Neural cell (in vitro differentiated cells): ENCODE measurements around the gene NUCB1. TPM values are rescaled to one million over a fixed set of nuclear protein-coding genes. Genes with fewer than 3 reads are reported as not detected.
"Not testable (repeated sequence)": the region's sequence is repeated elsewhere in the genome, so short reads cannot be mapped to it uniquely, and the experiment has no call there.

Source experiments
- H2AFZ ChIP-seq: fragments of 200-600, 300-800 bp; sonication (generic), shearing (Covaris generic); 2 replicates; pipeline ENCODE4 v1.6.0; 2014; ENCODE audit warnings: low read depth, mild to moderate bottlenecking, antibody characterized with exemption, low read length, moderate library complexity
- H3F3A ChIP-seq: fragments of 200-600 bp; shearing (Covaris generic); 2 replicates; pipeline ENCODE4 v1.6.1; 2016; ENCODE audit warnings: mild to moderate bottlenecking, moderate library complexity, mixed read lengths, antibody characterized with exemption, low read length; ENCODE audit not compliant: insufficient read depth, poor library complexity, severe bottlenecking
- H3K27ac ChIP-seq: fragments of 200-600, 300-800 bp; sonication (generic), shearing (Covaris generic); 2 replicates; pipeline ENCODE4 v1.5.1; 2014; ENCODE audit warnings: mild to moderate bottlenecking, low read length, moderate library complexity
- H3K27me3 ChIP-seq: fragments of 300-800, 200-600 bp; sonication (generic), shearing (Covaris generic); 2 replicates; pipeline ENCODE4 v1.6.0; 2014; ENCODE audit warnings: mild to moderate bottlenecking, low read depth, low read length, moderate library complexity; ENCODE audit not compliant: insufficient read depth
- H3K36me3 ChIP-seq: fragments of 300-800, 200-600 bp; sonication (generic), shearing (Covaris generic); 2 replicates; pipeline ENCODE4 v1.5.1; 2014; ENCODE audit warnings: mild to moderate bottlenecking, antibody characterized with exemption, low read length, moderate library complexity; ENCODE audit not compliant: insufficient read depth
- H3K4me2 ChIP-seq: fragments of 300-800, 200-600 bp; sonication (generic), shearing (Covaris generic); 2 replicates; pipeline ENCODE4 v1.6.0; 2014; ENCODE audit warnings: mild to moderate bottlenecking, low read length
- H3K4me3 ChIP-seq: fragments of 300-800, 200-600 bp; sonication (generic), shearing (Covaris generic); 2 replicates; pipeline ENCODE4 v1.5.1; 2014; ENCODE audit warnings: mild to moderate bottlenecking, low read length, moderate library complexity
- H3K79me2 ChIP-seq: fragments of 200-600 bp; shearing (Covaris generic); replicated peaks from 2 replicates; pipeline ENCODE4 v1.6.0; 2014; ENCODE audit warnings: mild to moderate bottlenecking, low read length, moderate library complexity; ENCODE audit not compliant: insufficient read depth
- H3K9ac ChIP-seq: fragments of 300-800, 200-600 bp; sonication (generic), shearing (Covaris generic); 2 replicates; pipeline ENCODE4 v1.6.1; 2016; ENCODE audit warnings: mild to moderate bottlenecking, low read length, mixed read lengths
- H3K9me2 ChIP-seq: fragments of 200-600 bp; shearing (Covaris generic); 2 replicates; pipeline ENCODE4 v1.6.1; 2016; ENCODE audit warnings: mild to moderate bottlenecking, low read length, mixed read lengths; ENCODE audit not compliant: insufficient read depth
- H3K9me3 ChIP-seq: fragments of 200-600, 300-800 bp; sonication (generic), shearing (Covaris generic); 2 replicates; pipeline ENCODE4 v1.6.1; 2016; ENCODE audit warnings: mild to moderate bottlenecking, mixed run types, low read length, moderate library complexity, mixed read lengths
- H4K20me1 ChIP-seq: fragments of 200-600 bp; shearing (Covaris generic); 2 replicates; pipeline ENCODE4 v1.6.1; 2016; ENCODE audit warnings: mild to moderate bottlenecking, mixed run types; ENCODE audit not compliant: insufficient read depth
- CTCF ChIP-seq: fragments of 450-650 bp; IDR thresholded peaks from 2 replicates; pipeline ENCODE4 v1.5.1; 2014; ENCODE audit warnings: antibody characterized with exemption, mild to moderate bottlenecking, moderate library complexity; ENCODE audit not compliant: poor library complexity, severe bottlenecking
- EP300 ChIP-seq: fragments of 450-650 bp; conservative IDR thresholded peaks from 2 replicates; pipeline ENCODE4 v1.6.1; 2014; ENCODE audit warnings: antibody characterized with exemption, mild to moderate bottlenecking, moderate library complexity; ENCODE audit not compliant: poor library complexity, severe bottlenecking
- EZH2 ChIP-seq: fragments of 200-600, 300-800 bp; shearing (Covaris generic), sonication (generic); IDR thresholded peaks from 2 replicates; pipeline ENCODE4 v1.6.1; 2014; ENCODE audit warnings: antibody characterized with exemption, low read length, borderline replicate concordance, mild to moderate bottlenecking; ENCODE audit not compliant: insufficient read depth, poor library complexity, severe bottlenecking
- MXI1 ChIP-seq: fragments of 450-650 bp; conservative IDR thresholded peaks from 2 replicates; pipeline ENCODE4 v1.6.1; 2014; ENCODE audit warnings: antibody characterized with exemption, mild to moderate bottlenecking; ENCODE audit not compliant: poor library complexity, severe bottlenecking
- POLR2AphosphoS5 ChIP-seq: IDR thresholded peaks from 2 replicates; pipeline ENCODE4 v1.6.1; 2012
- RAD21 ChIP-seq: fragments of 450-650 bp; conservative IDR thresholded peaks from 2 replicates; pipeline ENCODE4 v1.6.1; 2014; ENCODE audit warnings: antibody characterized with exemption, mild to moderate bottlenecking, moderate library complexity
- SMC3 ChIP-seq: fragments of 450-650 bp; conservative IDR thresholded peaks from 2 replicates; pipeline ENCODE4 v1.6.1; 2014; ENCODE audit warnings: antibody characterized with exemption, mild to moderate bottlenecking, moderate library complexity; ENCODE audit not compliant: poor library complexity
- TAF1 ChIP-seq: IDR thresholded peaks from 2 replicates; pipeline ENCODE4 v1.6.1; 2012; ENCODE audit warnings: low read depth
- polyA plus RNA-seq: library from polyadenylated mRNA; depleted of rRNA; stranded (reverse); fragments of >200 nt; gene quantifications from 2 replicates; pipeline ENCODE4 v1.2.3, GENCODE V29; 2014
- TF ChIP-seq, protein P1 (sequence below): IDR thresholded peaks from 2 replicates; pipeline ENCODE4 v1.6.1; 2012; ENCODE audit warnings: borderline replicate concordance

The NUCB1 gene
- polyA plus RNA-seq, 1 donor from 2014 or later: 80.0 TPM

DNA sequence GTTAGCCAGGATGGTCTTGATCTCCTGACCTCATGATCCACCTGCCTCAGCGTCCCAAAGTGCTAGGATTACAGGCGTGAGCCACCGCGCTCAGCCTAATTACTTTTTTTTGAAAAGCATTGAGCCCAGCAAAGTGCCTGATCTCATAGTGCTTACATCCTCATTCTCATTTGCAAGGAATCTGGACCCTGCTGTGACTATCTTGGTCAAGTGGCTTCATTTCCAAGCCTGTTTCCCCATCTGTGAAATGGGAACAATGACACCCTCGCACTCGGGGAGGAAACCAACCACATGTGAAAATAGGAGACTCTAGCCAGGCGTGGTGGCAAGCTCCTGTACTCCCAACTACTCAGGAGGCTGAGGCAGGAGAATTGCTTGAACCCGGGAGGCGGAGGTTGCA is 30.1 kb upstream of the NUCB1 start:
- no peaks in the 10 kb centered on the region for H3K9me2 ChIP-seq
- no peaks in the 10 kb centered on the region for H3K27me3 ChIP-seq
- no peak for TF ChIP-seq EP300
- no peak for TF ChIP-seq EZH2
- TF ChIP-seq, protein P1, sequence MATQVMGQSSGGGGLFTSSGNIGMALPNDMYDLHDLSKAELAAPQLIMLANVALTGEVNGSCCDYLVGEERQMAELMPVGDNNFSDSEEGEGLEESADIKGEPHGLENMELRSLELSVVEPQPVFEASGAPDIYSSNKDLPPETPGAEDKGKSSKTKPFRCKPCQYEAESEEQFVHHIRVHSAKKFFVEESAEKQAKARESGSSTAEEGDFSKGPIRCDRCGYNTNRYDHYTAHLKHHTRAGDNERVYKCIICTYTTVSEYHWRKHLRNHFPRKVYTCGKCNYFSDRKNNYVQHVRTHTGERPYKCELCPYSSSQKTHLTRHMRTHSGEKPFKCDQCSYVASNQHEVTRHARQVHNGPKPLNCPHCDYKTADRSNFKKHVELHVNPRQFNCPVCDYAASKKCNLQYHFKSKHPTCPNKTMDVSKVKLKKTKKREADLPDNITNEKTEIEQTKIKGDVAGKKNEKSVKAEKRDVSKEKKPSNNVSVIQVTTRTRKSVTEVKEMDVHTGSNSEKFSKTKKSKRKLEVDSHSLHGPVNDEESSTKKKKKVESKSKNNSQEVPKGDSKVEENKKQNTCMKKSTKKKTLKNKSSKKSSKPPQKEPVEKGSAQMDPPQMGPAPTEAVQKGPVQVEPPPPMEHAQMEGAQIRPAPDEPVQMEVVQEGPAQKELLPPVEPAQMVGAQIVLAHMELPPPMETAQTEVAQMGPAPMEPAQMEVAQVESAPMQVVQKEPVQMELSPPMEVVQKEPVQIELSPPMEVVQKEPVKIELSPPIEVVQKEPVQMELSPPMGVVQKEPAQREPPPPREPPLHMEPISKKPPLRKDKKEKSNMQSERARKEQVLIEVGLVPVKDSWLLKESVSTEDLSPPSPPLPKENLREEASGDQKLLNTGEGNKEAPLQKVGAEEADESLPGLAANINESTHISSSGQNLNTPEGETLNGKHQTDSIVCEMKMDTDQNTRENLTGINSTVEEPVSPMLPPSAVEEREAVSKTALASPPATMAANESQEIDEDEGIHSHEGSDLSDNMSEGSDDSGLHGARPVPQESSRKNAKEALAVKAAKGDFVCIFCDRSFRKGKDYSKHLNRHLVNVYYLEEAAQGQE: no peak
- no peak for TF ChIP-seq MXI1
- no peak for TF ChIP-seq SMC3
- TF ChIP-seq RAD21: no peak
- TF ChIP-seq CTCF: no peak
- no peak for TF ChIP-seq TAF1
- TF ChIP-seq POLR2AphosphoS5: no peak
- H3K9me3 ChIP-seq: no peaks in the 10 kb centered on the region
- H4K20me1 ChIP-seq: no peaks in the 10 kb centered on the region
- H3K79me2 ChIP-seq: peaks cover 27% of the 10 kb centered on the region
- H3F3A ChIP-seq: peaks cover 3% of the 10 kb centered on the region
- H3K27ac ChIP-seq: no peak overlapping the region
- no peak overlapping the region for H3K4me2 ChIP-seq
- H3K36me3 ChIP-seq: peaks cover 6% of the 10 kb centered on the region
- no peak overlapping the region for H3K9ac ChIP-seq
- H2AFZ ChIP-seq: no peak overlapping the region
- no peak overlapping the region for H3K4me3 ChIP-seq

DNA sequence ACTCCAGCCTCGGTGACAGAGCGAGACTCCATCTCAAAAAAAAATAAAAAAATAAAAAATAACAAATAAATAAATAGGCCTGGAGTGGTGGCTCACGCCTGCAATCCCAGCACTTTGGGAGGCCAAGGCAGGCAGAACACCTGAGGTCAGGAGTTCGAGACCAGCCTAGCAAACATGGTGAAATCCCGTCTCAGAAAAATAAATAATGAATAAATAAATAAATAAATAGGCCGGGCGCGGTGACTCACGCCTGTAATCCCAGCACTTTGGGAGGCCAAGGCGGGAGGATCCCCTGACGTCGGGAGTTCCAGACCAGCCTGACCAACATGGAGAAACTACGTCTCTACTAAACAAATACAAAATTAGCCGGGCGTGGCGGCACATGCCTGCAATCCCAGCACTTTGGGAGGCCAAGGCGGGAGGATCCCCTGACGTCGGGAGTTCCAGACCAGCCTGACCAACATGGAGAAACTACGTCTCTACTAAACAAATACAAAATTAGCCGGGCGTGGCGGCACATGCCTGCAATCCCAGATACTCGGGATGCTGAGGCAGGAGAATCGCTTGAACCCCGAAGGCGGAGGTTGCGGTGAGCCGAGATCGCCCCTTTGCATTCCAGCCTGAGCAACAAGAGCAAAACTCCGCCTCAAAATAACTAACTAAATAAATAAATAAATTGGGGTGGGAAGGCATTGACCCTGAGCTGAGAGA is 28.5 kb upstream of the NUCB1 start:
- H3K9me3 ChIP-seq, H3K27me3 ChIP-seq, H3K9me2 ChIP-seq, H3F3A ChIP-seq, H4K20me1 ChIP-seq, H2AFZ ChIP-seq, H3K36me3 ChIP-seq, H3K4me2 ChIP-seq: not testable (repeated sequence)
- H3K4me3 ChIP-seq: peak overlapping the region; percentile 84
- H3K9ac ChIP-seq: peak overlapping the region; percentile 99
- peaks cover 37% of the 10 kb centered on the region for H3K79me2 ChIP-seq
- H3K27ac ChIP-seq: peak overlapping the region; percentile 99
